HuH-7 (cell line): Measurements from ENCODE around the gene TRPV4.

Experiments used
- DNase-seq: peaks from one replicate; pipeline ENCODE4 v3.0.0; 2011; ENCODE audit warnings: low spot score

The TRPV4 gene

GRCh38 chr12:109804820-109805761 is 28.1 kb downstream of the TRPV4 start:
- peak; percentile 95 for DNase-seq

- DNase-seq = no peak
These were observed 29.5 kb downstream of the TRPV4 start for GRCh38 chr12:109803678-109804077.

GRCh38 chr12:109802828-109803227 is 30.4 kb downstream of the TRPV4 start:
- DNase-seq = no peak

- DNase-seq = no peak
These were observed 32.7 kb downstream of the TRPV4 start for GRCh38 chr12:109800536-109800935.

- no peak for DNase-seq
These were observed 34.5 kb downstream of the TRPV4 start for GRCh38 chr12:109798691-109799090.

GRCh38 chr12:109797905-109798669 is 35.1 kb downstream of the TRPV4 start:
- peak; percentile 55 for DNase-seq

- no peak for DNase-seq
These were observed 37.1 kb downstream of the TRPV4 start for GRCh38 chr12:109796057-109796456.

- no peak for DNase-seq
These were observed 38.2 kb downstream of the TRPV4 start for GRCh38 chr12:109795023-109795422.

- no peak for DNase-seq
These were observed 39.2 kb downstream of the TRPV4 start for GRCh38 chr12:109793826-109794501.

GRCh38 chr12:109793411-109793810 is 39.8 kb downstream of the TRPV4 start:
- no peak for DNase-seq

GRCh38 chr12:109792992-109793391 is 40.2 kb downstream of the TRPV4 start:
- no peak for DNase-seq

GRCh38 chr12:109789526-109790048 is 43.6 kb downstream of the TRPV4 start:
- DNase-seq = no peak

GRCh38 chr12:109786799-109787198 is 46.4 kb downstream of the TRPV4 start:
- DNase-seq = no peak

- DNase-seq = no peak
These were observed 47.3 kb downstream of the TRPV4 start for GRCh38 chr12:109785854-109786253.

- DNase-seq = no peak
These were observed 49.3 kb downstream of the TRPV4 start for GRCh38 chr12:109783965-109784244.

GRCh38 chr12:109783135-109783964 is 49.8 kb downstream of the TRPV4 start:
- no peak for DNase-seq

GRCh38 chr12:109782326-109782703 is 50.9 kb downstream of the TRPV4 start:
- DNase-seq = no peak

GRCh38 chr12:109781668-109782325 is 51.4 kb downstream of the TRPV4 start:
- no peak for DNase-seq

- no peak for DNase-seq
These were observed 53.8 kb downstream of the TRPV4 start for GRCh38 chr12:109779382-109779781.

GRCh38 chr12:109778684-109779083 is 54.5 kb downstream of the TRPV4 start:
- DNase-seq = no peak

- DNase-seq = peak; percentile 95
These were observed 55.7 kb downstream of the TRPV4 start for GRCh38 chr12:109777544-109777943.
